GM19193 (cell line): ENCODE measurements around the gene TNN.

Source experiments
- POLR2A ChIP-seq: IDR thresholded peaks from 4 replicates; pipeline ENCODE4 v1.6.1; 2011; ENCODE audit not compliant: insufficient read depth, insufficient read length; ENCODE audit errors: extremely low read depth

TNN gene

DNA sequence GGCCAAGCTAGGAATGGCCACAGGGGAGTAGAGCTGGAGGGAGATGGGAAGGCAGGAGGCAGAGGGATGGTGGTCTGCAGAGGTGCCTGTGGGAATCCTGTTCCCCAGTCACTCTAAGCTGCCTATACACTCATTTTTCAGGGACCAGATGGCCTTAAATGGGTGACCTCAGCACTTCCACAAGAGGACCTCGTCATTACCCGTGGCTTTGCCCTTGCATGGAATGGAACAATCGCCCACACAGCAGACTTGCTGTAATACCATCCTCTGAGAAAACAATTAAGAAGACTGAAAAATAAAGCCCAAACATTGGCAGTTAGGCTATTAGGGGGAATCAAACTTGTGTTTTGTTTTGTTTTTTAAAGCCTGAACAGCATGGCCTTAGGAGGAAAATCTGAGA lies 12.9 kb upstream of the TNN start:
- TF ChIP-seq POLR2A: no peak

DNA sequence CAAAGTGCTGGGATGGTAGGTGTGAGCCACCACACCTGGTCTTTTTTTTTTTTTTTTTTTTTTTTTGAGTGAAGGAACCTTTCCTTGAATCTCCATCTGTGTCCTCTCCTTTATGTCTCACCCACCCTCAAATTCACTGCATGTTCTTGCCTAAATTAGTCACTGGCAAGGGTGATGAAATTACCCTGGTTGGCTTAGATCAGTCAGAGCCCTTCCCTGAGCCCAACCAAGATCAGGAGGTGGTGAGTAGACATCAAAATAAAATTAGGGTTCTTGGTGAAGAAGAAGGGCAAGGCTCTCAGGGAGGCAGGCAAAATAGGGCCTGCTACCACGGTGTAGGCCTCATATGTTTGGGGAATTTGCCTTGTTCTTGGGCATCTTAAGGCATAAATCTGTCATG lies 5.3 kb upstream of the TNN start:
- TF ChIP-seq POLR2A: no peak

DNA sequence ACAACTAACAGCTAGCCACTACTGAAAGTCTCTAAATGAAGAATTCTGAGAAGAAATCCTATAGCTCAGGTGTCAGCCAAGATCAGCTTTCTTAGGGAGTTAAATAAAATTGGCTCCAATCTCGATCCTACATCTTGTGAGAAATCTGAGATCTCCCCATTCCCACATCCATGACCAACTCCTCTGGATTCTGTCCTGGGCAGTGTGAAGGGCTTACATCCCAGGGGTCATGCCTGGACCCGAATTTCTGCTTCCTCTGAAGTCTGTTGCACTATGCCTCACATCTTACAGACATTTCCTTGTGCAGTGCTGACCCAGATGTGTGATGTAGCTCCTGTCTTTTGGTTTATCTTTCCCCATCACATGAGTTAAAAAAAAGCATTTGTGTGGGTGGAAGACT lies 4.8 kb upstream of the TNN start:
- TF ChIP-seq POLR2A: no peak

DNA sequence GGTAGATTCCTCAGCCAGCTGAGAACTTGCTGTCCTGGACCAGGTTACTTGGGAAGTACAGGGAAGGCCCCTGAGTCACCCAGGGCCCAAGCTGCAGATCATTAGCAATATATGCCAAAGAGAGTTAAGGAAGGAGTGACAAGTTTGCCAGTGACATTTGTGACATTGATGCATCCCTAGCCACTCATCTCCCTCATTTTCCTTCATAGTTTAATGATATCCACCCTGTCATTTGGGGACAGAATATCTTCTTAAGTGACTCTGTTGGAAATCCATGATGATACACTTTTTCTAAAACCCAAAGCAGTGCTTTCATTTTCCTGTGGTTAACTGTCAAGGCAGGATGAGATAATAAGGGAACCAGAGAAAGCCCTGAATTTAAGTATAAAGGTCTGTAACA lies 3.2 kb downstream of the TNN start:
- TF ChIP-seq POLR2A: no peak

DNA sequence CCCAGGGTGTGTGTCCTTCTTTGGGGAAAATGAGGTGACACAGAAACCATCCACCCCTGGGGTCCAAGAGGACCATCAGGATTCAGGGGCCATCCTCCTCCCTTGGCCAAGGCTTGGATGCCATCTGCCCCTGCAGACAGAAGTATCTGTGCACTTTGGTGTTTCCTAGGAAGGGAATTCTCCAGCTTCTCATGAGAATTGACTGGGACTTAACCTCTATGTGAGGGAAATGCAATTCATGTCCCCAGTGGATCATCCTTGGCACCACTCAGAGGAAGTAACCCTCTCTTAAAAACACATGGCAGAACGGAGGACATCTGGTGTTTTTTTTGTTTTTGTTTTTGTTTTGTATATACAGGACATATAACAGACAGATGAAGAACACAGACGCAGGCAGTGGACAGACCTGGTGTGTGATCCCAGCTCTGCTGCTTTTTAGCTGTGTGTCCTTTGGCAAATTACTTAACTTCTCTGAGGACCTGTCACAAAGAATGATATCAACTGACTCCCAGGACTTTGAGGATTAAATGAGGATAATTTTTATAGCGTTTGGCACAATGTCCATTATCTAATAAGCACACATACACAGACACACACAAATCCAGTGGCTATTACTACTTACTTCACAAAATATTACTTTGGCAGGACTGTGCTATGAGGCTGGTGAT lies 3.8 kb downstream of the TNN start:
- TF ChIP-seq POLR2A: no peak

DNA sequence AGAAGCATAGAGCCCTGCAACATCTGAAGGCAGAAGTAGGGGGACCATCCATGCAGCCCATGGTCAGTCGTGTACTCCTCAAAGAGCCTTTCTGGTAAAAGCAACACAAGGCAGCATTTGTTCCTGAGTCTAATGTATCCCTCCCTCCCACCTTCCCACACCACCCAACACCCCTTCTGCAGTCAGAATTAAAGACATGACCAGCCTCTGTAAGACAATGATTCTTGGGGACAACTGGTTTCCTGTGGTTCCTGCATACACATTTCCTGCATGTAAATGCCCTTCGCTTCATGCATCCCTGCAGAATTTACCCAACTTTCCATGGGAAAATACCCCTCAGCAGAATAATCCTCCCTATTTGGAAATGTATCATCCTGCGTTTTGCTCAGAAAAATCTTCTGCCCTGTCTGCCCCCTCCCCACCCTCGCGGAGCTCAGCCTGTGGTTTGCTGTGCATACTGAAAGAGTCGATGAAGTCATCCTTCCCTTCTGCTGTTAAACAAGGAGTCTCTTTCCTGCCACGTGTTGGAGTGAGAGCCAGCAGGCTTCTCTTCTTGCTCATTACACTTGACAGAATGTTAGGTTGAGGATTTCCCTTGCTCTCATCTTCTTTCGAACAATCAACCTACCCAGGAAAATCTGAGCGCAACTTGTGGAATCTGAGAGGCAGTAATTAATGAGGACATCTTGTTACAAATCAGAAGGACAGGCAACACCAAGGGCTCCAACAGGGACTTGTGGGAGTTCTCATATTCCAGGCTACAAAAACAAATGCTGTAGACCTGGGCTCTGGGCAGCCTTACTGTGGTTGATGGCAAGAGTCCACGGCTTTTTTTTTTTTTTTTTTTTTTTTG lies 4.7 kb downstream of the TNN start:
- no peak for TF ChIP-seq POLR2A

DNA sequence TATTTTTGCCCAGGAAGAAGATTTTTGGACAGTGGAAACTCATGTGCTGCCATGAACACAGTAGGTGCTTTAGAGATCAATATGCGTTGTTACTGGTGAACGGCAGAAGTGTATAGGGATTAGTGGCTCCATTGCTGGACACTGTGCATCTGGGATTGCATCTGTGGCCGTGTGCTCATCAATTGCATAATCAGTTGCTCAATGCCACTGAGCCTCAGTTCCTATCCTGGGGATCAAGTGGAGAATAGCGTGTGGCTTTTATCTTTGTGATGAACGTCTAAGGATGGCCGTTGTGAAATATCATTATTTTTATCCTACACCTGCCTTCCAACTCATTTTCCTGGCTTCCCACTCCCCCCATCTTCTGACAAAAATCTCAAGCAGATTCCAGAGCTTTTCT lies 5.4 kb downstream of the TNN start:
- no peak for TF ChIP-seq POLR2A

DNA sequence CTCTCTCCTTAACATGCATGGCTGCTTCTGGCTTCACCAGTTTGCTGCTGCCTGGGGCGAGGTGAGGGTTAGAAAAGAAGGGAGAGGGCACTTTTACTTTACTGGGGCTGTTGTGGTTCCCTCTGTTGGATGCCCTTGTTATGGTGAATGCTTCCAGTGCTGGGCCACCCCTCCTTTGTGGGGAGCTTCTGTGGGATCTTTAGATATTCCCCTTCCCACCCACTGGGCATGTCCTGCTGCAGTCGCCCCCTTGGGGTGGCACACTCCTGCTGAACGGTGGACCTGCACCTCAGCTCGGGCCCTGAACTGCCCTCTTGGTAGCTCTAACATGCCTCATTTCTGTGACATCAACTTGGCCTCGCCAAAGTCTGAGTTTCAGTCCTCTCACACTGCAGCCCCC lies 6.0 kb downstream of the TNN start:
- no peak for TF ChIP-seq POLR2A

DNA sequence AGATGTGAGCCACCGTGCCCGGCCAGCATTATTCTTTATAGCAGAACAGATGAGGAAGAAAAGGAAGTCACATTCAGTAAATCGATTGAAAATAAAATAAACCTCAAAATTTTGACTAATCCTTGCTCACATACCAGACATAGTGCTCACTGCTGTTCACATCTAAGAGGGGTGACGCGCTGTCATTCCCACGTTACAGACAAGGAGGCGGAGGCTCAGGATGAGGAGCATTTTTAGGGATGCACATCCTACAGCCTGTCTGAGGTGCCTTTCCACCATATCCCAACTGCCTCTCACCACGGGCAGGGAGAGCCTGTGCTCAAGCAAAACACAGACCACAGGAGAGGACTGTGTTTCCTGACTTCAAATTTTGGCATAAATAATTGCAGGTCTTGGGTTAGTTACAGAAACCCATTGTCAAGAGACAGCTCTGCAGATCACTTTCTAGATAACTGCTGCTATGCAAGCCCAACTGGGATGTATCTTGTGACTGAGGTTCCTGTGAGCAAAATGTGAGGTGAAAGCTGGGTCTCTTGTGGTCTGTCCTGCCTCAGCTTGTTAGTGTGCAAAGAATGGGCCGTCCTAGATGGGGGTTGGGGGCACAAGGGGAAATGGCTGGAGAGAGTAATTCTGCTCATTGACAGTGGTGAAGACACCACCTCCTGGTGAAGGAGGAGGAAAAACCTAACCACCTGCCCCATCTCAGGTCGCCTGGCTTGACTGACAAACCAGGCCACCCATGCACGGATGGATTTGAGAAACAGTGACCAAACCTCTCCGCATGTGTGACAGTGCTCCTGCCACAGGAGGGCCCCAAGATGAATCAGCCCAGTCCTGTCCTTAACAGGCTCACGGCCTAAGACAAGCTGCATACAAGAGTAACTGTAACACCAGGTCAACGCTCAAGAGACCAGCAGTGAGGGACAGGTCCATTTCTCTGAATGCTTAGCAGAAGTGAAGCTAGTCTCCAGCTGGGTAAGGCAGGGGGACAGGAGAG lies 8.2 kb downstream of the TNN start:
- TF ChIP-seq POLR2A: no peak

DNA sequence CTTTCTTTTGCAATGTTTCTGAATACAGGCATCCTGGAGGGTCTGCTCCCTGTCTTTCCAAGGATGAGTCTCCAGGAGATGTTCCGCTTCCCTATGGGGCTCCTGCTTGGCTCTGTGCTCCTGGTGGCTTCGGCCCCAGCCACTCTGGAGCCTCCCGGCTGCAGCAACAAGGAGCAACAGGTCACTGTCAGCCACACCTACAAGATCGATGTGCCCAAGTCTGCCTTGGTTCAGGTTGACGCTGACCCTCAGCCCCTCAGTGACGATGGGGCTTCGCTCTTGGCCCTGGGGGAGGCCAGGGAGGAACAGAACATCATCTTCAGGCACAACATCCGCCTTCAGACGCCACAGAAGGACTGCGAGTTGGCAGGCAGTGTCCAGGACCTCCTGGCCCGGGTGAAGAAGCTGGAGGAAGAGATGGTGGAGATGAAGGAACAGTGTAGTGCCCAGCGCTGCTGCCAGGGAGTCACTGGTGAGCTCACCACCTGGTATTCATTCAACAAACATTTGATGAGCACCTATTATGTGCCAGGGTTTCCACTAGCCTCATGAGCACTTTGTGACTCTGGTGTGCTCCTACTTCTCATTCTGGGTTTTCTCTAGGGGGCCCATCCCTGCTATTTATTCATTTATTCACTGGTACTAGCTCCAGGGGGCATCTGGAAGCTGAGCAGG lies 9.9 kb downstream of the TNN start:
- TF ChIP-seq POLR2A: no peak

DNA sequence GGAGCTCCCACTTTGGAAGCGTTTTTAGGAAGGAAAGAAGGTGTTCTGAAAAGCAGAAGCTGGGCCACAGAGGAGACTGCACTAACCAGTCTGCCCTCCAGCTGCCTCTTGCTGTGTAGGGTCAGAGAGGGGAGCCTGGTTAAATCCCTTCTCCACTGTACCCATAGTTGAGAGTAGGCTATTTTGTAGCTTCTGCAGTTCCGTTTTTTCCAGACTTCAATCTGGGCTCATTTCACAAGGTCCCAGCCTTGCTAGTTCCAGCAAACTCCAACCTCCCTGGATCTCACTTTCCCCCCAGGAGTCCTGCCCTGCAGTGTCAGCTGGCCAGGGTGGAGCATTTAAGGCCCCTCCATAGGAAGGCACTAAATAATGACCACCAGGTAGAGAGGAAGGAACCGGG lies 11.0 kb downstream of the TNN start:
- TF ChIP-seq POLR2A: no peak

DNA sequence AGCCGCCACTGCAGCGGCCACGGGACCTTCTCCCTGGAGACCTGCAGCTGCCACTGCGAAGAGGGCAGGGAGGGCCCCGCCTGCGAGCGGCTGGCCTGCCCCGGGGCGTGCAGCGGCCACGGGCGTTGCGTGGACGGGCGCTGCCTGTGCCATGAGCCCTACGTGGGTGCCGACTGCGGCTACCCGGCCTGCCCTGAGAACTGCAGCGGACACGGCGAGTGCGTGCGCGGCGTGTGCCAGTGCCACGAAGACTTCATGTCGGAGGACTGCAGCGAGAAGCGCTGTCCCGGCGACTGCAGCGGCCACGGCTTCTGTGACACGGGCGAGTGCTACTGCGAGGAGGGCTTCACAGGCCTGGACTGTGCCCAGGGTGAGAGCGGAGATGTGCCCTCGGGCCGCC lies 11.7 kb downstream of the TNN start:
- no peak for TF ChIP-seq POLR2A

DNA sequence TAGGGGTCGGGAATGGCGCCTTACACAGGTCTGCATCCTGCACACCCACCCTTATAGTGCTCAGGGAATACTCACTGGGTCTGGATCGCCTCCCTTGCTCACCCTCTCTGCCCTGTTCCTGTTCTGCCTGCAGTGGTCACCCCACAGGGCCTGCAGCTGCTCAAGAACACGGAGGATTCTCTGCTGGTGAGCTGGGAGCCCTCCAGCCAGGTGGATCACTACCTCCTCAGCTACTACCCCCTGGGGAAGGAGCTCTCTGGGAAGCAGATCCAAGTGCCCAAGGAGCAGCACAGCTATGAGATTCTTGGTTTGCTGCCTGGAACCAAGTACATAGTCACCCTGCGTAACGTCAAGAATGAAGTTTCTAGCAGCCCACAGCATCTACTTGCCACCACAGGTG lies 12.4 kb downstream of the TNN start:
- no peak for TF ChIP-seq POLR2A

DNA sequence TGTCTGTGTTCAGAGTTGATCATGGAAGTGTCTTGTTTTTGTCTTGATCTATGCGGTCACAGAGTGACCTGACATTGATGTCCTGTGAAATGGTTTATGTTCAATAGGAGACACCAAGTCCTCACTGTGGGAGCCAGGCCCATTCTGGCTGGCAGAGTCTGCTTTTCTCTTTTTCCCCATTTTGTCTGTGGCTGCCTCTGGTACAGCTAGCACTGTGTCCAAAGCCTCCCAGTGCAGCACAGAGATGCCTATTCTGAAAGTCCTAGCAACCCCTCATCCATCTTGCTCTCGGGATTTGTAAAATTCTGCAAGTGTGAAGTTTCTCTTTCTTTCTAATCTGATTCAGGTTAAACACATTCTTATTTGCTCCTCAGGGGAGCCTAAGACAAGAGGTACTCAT lies 14.3 kb downstream of the TNN start:
- TF ChIP-seq POLR2A: no peak

DNA sequence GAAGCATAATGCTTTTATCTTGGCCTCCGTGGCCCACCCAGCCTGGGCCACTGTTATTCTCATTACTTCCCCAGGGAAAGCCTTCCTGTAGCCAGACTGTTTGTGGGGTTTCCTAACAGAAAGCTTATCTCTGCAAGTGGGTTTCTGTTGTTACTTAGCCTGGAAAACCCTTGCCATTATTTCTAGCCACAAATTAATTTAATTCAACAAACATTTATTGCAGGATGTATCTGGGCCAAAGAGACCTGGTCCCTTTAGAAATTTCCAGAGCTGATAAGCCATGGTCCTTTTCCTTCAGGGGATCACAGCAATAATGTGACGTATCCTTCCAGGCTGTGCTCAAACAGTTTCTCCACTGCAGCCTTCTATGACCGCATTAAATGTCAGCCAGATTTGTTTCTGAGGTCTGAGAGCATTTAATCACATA lies 20.9 kb downstream of the TNN start:
- no peak for TF ChIP-seq POLR2A
